DND-41 (cell line): Measurements from ENCODE around the gene HIPK4.
"Not testable (repeated sequence)": the region's sequence is repeated elsewhere in the genome, so short reads cannot be mapped to it uniquely, and the experiment has no call there.

Experiments used
- ATAC-seq: fragments of 200-7000 bp; cut with Tn5 transposase; 3 replicates; pipeline ENCODE4 v1.9.1; 2021; ENCODE audit warnings: low read depth; ENCODE audit not compliant: insufficient read depth
- DNase-seq: peaks from one replicate; pipeline ENCODE4 v3.0.0-alpha.2; 2020
- H2AFZ ChIP-seq: 2 replicates; pipeline ENCODE4 v1.6.0; 2012; ENCODE audit warnings: low read depth, low read length
- H3K27ac ChIP-seq: 2 replicates; pipeline ENCODE4 v1.5.1; 2012; ENCODE audit warnings: low read length, inconsistent platforms
- H3K27me3 ChIP-seq: fragments of 200-600 bp; sonication (generic); 2 replicates; pipeline ENCODE4 v1.6.0; 2012; ENCODE audit warnings: low read length, mild to moderate bottlenecking, inconsistent platforms; ENCODE audit not compliant: insufficient read depth, poor library complexity
- H3K36me3 ChIP-seq: 2 replicates; pipeline ENCODE4 v1.5.1; 2012; ENCODE audit warnings: low read length, inconsistent platforms; ENCODE audit not compliant: insufficient read depth
- H3K4me1 ChIP-seq: 2 replicates; pipeline ENCODE4 v1.5.1; 2012; ENCODE audit warnings: mild to moderate bottlenecking, low read length; ENCODE audit not compliant: insufficient read depth
- H3K4me2 ChIP-seq: 2 replicates; pipeline ENCODE4 v1.6.0; 2012; ENCODE audit warnings: mild to moderate bottlenecking, moderate library complexity, low read length, inconsistent platforms; ENCODE audit not compliant: insufficient read depth
- H3K4me3 ChIP-seq, 2 experiments: fragments of 200-600 bp in 1 of 2; shearing (Covaris generic) in 1 of 2; 2 replicates each; pipeline ENCODE4 v1.5.1; 2012 to 2016; ENCODE audit warnings: inconsistent platforms in 2 of 2, low read length in 2 of 2, mild to moderate bottlenecking in 2 of 2, low read depth in 1 of 2, moderate library complexity in 1 of 2
- H3K79me2 ChIP-seq: 2 replicates; pipeline ENCODE4 v1.6.0; 2012; ENCODE audit warnings: low read length, inconsistent platforms; ENCODE audit not compliant: insufficient read depth
- H3K9ac ChIP-seq: 2 replicates; pipeline ENCODE4 v1.6.0; 2012; ENCODE audit warnings: low read depth, mild to moderate bottlenecking, inconsistent platforms, low read length, moderate library complexity
- H3K9me3 ChIP-seq: 2 replicates; pipeline ENCODE4 v1.5.1; 2012; ENCODE audit warnings: low read length, moderate library complexity, mild to moderate bottlenecking, inconsistent platforms; ENCODE audit not compliant: insufficient read depth, severe bottlenecking
- H4K20me1 ChIP-seq: 2 replicates; pipeline ENCODE4 v1.6.0; 2012; ENCODE audit warnings: low read length; ENCODE audit not compliant: insufficient read depth
- CTCF ChIP-seq: IDR thresholded peaks from 2 replicates; pipeline ENCODE4 v1.5.1; 2012; ENCODE audit warnings: borderline replicate concordance, low read length, moderate library complexity, mild to moderate bottlenecking; ENCODE audit not compliant: poor library complexity, severe bottlenecking; ENCODE audit errors: extremely low read depth
- EZH2 ChIP-seq: IDR thresholded peaks from 3 replicates; pipeline ENCODE4 v1.6.1; 2012; ENCODE audit warnings: borderline replicate concordance, low read depth, mild to moderate bottlenecking, moderate library complexity, low read length, inconsistent platforms; ENCODE audit not compliant: severe bottlenecking

HIPK4 gene

GRCh38 chr19:40411958-40412499 lies 22.0 kb upstream of the HIPK4 start:
- H3K9ac ChIP-seq = no peak overlapping the region
- no peak overlapping the region for H3K27ac ChIP-seq
- H3K79me2 ChIP-seq = no peaks in the 10 kb centered on the region

GRCh38 chr19:40411125-40411842 lies 21.3 kb upstream of the HIPK4 start:
- Histone ChIP-seq H3K9ac (no peak overlapping the region), H3K4me1 (no peaks in the 10 kb centered on the region), H3K27me3 (no peaks in the 10 kb centered on the region), H2AFZ (no peak overlapping the region), H3K4me3 (no peak overlapping the region), H4K20me1 (no peaks in the 10 kb centered on the region), H3K79me2 (no peaks in the 10 kb centered on the region), H3K36me3 (no peaks in the 10 kb centered on the region), H3K9me3 (no peaks in the 10 kb centered on the region), H3K4me2 (no peak overlapping the region), H3K27ac (no peak overlapping the region)
- TF ChIP-seq EZH2 (no peak), CTCF (no peak)
- ATAC-seq (no peak), DNase-seq (no peak)

More at GRCh38 chr19:40411958-40412499, 22.0 kb upstream of the HIPK4 start:
- Histone ChIP-seq H4K20me1 (no peaks in the 10 kb centered on the region), H3K4me2 (no peak overlapping the region), H3K36me3 (no peaks in the 10 kb centered on the region), H3K27me3 (no peaks in the 10 kb centered on the region), H3K4me1 (no peaks in the 10 kb centered on the region), H3K9me3 (no peaks in the 10 kb centered on the region), H2AFZ (no peak overlapping the region), H3K4me3 (no peak overlapping the region)
- TF ChIP-seq EZH2 (no peak), CTCF (no peak)
- ATAC-seq (no peak), DNase-seq (no peak)

- H3K9me3 ChIP-seq = no peaks in the 10 kb centered on the region
- no peak for TF ChIP-seq CTCF
- TF ChIP-seq EZH2 = no peak
- ATAC-seq (no peak), DNase-seq (no peak)
- H3K4me3 ChIP-seq = no peak overlapping the region
- H3K4me1 ChIP-seq = no peaks in the 10 kb centered on the region
- no peak overlapping the region for H2AFZ ChIP-seq
- no peaks in the 10 kb centered on the region for H3K79me2 ChIP-seq
- no peaks in the 10 kb centered on the region for H3K27me3 ChIP-seq
- H3K4me2 ChIP-seq = no peak overlapping the region
- H3K27ac ChIP-seq = no peak overlapping the region
- H3K36me3 ChIP-seq = no peaks in the 10 kb centered on the region
- H3K9ac ChIP-seq = no peak overlapping the region
- H4K20me1 ChIP-seq = no peaks in the 10 kb centered on the region
Observed at GRCh38 chr19:40410030-40410389, 20.0 kb upstream of the HIPK4 start.

GRCh38 chr19:40408598-40408925 lies 18.6 kb upstream of the HIPK4 start:
- H3K27me3 ChIP-seq, DNase-seq, ATAC-seq, H3K27ac ChIP-seq, H3K4me2 ChIP-seq, H3K79me2 ChIP-seq, H3K36me3 ChIP-seq, H3K4me3 ChIP-seq, H3K9me3 ChIP-seq, H2AFZ ChIP-seq, H3K9ac ChIP-seq, H4K20me1 ChIP-seq: not testable (repeated sequence)
- H3K4me1 ChIP-seq = peaks cover 13% of the 10 kb centered on the region
